HG02642 (cell line): Measurements from ENCODE around the gene CBX7.

Experiments used
- ATAC-seq: cut with Tn5 transposase; IDR thresholded peaks from one replicate; pipeline ENCODE4 v1.9.1; 2021; ENCODE audit warnings: mild to moderate bottlenecking; ENCODE audit not compliant: unreplicated experiment, poor library complexity

Gene CBX7

DNA sequence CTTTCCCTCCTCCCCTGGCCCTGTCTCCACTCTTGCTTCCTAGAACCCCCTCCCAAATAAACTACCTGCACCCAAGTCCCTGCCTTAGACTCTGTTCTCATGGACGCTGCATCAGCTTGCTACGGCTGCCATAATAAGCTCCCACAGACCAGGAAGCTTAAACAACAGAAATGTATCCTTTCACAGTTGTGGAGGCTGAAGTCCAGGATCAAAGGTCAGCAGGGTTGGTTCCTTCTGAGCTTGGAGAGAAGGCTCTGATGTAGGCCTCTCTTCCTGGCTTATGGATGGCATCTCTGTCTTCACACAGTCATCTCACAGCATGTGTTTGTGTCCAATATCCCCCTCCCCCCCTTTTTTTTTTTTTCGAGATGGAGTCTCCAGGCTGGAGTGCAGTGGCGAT is 23.4 kb downstream of the CBX7 start:
- no peak for ATAC-seq

DNA sequence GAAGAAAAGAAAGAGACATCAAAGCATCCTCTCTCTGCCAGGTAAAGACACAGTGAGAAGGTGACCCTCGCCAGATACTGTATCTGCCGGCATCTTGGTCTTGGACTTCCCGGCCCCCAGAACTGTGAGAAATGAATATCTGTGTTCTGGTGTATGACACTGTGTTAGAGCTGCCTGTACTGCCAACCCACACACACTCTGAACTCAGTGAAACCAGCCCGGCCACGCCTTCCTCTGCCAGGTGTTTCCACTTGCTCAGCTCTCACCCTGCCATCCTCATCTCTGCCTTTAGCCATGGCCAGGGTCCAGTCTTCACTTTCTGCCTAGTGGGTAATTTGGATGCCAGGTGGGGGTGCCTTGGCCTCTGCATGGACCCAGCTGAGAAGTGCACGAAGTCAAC is 24.0 kb downstream of the CBX7 start:
- no peak for ATAC-seq

DNA sequence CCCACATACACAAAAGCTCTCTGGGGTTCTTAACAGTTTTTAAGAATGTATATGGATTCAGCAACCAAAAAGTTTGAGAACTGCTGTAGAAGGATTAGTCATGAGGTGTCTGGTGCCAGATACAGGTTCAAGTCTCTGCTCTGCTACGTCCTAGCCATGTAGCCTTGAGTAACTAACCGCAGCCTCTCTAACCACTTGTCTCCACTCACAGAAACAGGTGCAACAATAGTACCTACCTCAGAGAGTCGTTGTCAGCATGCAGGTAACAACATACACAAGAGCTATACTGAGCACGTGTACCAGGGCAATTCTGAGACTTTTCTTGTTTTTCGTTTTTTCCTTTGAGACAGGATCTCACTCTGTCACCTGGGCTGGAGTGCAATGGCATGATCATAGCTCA is 26.9 kb downstream of the CBX7 start:
- ATAC-seq, result no peak

DNA sequence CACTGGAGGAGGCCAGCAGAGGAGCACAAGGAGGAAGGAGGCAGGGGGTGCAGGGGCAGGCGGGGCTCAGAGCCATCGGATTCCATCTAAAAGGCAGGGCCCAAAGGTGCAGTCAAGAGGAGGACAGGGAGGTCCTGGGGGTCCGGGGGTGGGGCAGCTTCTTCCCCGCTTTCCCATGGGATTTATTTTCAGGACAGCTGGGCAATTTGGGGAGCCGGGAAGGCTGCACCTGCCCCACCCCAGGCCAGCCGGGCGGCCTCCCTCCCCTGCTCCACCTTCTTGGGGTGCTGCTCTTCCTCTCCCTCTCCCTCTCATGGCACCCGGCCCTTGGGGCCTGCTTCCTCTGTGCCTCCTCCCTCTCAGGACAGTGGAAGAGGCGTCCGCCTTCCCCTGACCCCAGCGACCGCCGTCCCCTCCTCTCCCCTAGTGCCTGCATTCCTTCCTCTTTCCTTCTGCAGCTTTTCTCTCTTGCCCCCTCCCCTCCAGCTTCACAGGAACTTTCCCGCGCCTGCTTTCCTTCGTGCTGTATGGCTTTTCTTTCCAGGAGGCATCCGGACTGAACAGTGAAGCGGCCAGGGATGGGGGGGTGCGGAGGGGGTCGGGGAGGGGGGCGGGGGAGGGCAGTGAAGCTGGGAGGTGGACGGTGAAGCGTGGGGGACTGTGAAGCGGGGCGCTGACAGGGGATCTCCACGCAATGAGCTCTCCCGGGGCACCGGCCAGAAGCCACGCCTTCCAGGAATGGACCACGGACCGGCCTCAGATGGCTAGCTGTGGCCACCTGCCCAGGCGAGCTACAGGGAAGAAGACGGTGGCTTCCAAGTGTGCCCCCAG is 28.5 kb downstream of the CBX7 start:
- ATAC-seq, result no peak

DNA sequence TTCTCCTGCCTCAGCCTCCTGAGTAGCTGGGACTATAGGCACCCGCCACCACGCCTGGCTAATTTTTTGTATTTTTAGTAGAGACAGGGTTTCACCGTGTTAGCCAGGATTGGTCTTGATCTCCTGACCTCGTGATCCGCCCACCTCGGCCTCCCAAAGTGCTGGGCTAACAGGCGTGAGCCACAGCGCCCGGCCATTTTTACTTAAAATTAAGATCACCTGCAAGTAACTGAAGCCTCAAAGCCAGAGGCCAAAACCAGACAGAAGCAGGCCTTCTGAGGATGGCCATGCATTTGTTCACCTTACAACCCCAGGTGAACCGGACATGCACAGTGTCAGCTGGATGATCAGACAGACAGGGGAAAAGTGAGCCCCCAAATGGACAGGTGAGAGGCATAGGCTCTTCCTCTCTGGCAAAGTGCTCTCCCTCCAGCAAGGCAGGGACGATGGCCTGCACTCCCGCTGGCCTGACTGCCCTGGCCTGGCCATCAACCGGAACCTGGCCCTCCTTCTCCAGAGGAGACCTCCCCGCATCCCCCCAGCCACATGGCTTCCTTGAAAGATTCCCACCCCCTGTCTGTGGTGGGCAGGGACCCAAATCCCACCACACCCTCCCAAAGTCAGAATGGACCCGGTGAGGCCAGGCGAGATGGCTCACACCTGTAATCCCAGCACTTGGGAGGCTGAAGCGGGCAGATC is 29.6 kb downstream of the CBX7 start:
- ATAC-seq, result no peak

DNA sequence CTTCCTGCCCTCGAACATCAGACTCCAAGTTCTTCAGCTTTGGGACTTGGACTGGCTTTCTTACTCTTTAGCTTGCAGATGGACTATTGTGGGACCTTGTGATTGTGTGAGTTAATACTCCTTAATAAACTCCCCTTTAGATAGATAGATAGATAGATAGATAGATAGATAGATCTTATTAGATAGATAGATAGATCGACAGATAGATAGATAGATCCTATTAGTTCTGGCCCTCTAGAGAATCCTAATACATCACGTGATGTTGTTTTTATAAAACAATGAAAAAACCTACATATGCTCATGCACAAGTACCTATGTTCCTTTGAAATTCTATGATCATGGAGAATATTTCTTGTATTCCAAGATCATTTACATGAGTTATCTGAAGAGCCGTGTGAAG is 31.5 kb downstream of the CBX7 start:
- ATAC-seq, result no peak

DNA sequence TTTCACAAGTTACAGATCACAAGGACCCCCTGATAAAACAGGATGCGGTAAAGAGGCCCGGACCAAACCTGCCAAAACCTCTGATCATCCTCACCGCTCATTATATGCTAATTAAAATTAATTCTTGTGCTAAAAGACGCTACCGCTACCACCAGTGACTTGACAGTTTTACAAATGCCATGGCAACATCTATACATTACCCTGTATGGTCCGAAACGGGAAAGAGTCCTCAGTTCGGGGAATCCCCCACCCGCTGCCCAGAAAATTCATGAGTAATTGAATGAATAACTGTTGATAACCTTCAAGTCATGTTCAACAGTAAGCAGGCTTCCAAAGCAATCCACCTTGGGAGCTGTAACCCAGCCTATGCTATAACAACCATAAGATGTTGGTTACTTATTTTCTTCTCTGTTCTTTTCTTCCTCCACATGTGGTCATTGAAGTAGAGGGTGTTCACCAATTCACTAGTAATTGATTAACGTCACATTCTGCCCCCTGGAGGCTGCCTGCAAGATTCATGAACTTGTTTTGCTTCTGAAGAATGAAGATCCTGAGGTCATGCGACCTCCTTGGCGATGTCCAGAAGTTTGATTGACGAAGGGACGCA is 34.8 kb downstream of the CBX7 start:
- peak; percentile 40 for ATAC-seq

DNA sequence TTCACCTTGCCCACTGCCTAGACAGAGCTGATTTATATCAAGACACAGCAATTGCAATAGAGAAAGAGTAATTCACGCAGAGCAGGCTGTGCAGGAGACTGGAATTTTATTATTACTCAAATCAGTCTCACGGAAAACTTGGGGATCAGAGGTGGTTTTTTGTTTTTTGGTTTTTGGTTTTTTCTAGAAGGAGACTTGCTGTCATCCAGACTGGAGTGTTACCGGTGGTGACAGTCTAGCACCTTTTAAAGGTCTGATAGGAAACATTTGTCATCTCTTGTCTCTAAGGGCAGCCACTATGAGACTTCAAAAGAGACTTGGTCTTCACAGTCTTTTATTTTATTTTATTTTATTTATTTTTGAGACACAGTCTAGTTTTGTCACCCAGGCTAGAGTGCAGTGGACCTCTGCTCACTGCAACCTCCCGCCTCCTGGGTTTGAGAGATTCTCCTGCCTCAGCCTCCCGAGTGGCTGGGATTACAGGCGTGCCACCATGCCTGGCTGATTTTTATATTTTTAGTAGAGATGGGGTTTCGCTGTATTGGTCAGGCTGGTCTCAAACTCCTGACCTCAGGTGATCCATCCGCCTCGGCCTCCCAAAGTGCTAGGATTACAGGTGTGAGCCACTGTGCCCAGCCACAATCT is 36.4 kb downstream of the CBX7 start:
- ATAC-seq, result no peak

DNA sequence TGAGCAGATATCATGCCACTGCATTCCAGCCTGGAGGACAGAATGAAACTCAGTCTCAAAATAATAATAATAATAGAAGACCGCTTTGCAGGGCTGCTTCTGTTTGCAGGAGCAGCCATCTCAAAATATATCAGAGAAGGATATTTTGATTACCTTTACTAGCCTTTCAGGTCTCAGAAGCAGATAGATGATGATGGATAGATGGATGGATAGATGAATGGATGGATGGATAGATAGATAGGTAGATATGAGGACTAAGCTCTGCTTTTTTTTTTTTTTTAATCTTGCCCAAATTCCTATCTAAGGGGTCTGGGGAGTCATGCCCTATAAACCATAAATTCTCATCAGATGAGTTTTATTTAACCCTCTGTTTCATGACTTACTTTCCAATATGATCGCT is 36.9 kb downstream of the CBX7 start:
- ATAC-seq, result no peak

DNA sequence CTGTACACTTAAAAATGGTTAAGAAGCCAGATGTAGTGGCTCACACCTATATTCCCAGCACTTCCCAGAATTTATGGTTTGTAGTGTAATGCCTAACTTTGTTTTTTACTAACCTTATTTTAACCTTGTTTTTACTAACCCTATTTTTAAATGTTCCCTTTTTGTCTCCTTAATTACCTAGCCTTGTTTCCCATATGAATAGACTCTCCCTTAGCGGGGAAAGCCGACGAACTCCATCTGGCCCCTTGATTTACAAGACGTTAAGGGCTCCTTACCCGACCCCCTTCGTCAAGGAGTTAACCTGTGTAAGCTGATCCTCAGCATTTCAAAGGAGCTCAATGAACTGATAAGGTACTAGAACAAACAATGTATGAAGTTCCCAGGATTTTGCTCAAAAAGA is 38.4 kb downstream of the CBX7 start:
- no peak for ATAC-seq

DNA sequence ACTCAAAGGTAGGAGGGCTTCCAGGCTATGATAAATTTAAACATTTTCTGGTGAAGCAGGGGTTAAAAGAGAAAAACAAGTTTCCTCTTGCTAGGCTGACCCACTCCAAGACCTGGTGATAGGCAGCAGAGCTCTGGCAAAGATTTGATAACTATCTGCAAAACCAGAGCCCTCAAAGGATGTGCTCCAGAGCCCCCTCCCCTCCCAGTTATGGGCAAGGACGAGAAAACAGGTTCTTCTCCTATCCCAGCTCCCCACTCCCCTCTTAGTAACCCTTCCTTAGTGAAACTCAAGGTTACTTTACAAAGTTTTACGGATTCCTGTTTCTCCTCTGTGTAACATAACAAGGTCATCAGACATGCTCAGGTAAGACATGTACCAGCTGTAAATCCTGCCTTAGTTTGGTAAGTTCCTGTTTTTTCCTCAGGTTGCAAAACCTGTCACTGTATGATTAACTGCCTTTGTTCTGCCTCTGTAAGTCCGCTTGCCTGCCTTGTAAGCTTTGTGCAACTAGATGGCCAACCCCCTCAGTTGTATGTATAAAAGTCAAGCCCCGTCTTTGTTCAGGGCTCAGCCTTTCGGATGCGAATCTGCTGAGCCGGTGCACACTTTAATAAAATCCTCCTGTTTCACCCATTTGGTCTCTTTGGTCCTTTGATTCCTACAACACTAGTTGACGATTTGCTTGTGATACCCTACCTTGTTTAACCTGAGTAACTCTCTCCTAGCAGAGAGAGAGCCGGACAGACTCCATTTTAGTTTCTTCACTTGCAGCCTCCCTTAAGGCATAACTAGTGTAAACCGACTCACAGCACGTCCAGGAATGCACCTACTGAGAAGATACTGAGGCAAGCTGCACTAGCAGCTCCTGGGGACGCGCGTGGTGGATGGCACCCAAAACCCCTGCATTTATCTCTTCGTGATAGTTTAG is 41.6 kb downstream of the CBX7 start:
- no peak for ATAC-seq

DNA sequence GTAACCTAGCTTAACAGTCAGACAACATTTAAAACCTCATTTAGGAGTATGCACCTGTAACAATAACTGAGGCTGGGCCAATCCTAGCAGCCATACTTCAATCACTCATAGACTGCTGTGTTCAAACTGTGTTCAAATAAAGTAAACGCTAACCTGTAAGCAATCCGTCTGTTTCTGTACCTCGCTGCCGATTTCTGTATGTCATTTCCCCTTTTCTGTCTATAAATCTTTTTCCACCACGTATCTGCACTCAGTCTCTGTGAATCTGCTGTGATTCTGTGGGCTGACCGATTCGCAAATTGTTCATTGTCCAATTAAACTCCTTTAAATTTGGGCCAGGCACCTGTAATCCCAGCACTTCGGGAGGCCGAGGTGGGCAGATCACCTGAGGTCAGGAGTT is 43.1 kb downstream of the CBX7 start:
- no peak for ATAC-seq

DNA sequence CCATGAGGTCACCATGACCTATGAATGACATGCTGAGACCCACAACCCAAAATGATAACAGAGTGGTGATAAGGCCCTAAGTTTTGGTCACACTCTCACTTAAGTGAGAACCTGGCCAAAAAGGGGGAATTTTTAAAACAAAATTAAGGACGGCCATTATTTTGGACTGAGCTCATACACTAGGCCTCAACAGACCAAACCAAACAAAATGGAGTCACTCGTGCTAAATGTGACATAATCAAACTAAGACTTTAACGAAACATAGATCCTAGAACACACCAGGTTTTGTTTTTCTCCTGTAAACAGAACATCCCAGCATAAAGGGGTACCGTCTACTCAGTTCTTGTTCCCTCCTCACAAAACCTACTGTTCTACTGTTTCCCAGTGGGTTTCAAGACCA is 44.0 kb downstream of the CBX7 start:
- no peak for ATAC-seq

DNA sequence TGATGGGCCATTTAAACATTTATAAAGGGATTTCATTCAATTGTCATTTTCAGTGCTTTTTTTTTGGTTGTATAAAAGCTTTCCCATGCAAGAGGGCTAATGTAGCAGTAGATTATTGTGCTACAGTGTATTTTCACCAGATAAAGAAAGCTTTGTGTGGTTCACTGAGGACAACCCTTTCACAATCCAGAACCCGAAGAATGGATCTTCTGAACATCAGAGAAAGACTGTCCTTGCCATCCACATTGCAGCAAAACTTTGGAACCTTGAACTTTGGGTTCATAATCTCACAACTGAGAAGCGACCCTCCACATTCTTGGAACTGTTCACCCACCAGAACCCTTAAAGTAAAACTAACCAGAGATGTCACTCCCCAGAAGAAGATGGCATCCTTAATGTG is 46.2 kb downstream of the CBX7 start:
- no peak for ATAC-seq

DNA sequence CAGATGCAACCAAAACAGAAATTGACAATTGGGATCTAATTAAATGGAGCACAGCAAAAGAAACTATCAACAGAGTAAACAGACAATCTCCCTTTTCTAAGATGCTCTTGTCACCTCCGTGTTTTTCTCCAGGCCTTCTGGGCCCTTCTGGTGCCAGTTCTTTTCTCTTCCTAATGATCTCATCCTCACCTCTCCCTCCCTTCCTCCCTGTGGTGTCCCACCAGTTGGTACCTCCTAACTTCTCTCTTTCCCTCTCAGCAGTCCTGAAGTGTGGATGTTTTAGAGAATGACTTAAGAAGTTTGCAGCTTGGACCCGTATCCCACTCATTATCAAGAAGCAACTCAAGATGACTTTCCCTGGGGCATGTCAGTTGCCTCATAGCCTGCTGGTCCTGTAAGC is 49.0 kb downstream of the CBX7 start:
- no peak for ATAC-seq

DNA sequence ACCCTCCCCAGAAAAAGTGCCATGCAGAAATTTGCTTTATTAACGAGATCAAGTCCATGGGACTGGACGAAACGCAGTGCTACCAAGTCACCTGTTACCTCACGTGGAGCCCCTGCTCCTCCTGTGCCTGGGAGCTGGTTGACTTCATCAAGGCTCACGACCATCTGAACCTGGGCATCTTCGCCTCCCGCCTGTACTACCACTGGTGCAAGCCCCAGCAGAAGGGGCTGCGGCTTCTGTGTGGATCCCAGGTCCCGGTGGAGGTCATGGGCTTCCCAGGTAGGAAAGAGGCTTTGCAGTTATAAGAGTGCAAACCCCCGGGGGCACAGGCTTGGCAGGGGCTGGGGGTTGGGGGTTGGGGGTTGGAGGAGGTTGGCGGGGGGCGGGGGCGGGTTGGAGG is 51.3 kb downstream of the CBX7 start:
- ATAC-seq, result no peak

DNA sequence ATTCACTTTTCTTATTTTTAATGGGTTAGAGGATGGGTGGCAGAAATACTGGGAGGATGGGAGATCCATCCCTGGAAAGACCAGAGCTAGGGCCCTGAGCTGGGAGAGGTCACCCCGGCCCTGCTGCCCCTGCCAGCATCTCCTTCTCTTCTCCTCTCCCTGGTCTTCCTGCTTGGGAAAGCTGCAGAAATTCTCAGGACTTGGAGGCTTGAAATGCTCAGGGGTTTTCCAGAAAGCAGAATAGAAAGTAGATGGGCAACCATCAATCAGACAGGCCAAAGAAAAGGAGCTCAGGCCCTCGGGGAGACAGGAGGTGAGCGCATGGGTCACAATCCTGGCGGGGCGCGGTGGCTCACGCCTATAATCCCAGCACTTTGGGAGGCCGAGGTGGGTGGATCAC is 53.9 kb downstream of the CBX7 start:
- no peak for ATAC-seq

DNA sequence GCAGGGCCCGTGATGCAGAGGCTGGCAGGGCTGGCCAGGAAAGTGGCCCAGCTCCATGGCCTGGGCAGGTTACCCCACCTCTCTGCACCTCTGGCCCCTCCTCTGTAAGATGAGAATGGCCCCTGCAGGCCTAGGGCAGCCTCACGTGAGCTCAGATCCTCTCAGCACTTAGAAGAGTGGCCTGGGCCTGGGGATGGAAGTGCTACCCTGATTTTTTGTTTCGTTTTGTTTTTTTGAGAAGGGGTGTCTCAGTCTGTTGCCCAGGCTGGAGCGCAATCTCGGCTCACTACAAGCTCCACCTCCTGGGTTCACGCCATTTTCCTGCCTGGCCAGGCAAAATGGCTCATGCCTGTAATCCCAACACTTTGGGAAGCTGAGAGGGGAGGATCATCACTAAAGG is 54.5 kb downstream of the CBX7 start:
- no peak for ATAC-seq

DNA sequence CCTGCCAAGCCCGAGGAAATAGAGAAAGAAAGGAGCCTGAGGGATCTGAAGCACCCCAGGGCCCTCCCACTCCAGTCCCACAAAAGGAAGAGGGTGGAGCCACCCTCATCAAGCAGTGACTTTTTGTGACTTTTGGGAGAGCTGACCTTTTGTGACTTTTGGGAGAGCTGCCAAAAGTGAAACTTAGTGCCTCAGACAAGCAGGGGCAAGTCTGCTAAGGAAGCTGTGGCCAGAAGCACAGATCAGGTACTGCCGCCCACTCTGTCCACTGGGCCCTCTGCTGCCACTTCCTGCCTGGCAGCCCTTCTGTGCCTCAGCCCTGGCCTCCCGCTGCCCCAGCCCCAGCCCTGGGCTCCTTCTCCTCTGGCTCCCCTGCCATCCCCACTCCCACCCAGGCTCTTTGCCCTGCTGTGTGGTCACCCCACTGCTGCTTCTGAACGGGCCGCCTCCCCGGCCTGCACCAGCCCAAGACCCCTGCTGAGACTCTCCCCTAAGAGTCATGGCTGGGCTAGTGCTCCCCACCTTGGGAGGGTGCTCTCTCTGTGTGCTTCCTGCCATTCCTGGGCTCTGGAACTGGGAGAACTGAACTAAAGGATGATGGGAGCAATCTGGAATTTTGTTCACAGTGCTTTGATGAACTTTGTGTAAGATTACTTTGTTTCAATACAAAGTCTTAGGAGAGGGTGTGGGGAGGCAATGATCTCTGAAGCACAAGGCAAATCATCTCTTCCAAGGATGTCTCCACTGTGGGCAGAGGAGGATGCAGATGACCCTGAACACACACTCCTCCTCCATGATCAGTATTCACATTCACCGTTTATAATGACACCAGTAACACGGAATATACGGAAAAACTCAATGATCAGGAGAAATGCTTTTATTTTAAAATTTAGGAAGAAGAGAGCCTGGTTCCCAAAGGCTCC is 55.1 kb downstream of the CBX7 start, which contains the start of gene APOBEC3H:
Gene APOBEC3H (plus strand): TSS at position 147 of the 923 bp plus-strand sequence. CDS start 3,035 bp downstream, outside the sequence.
- ATAC-seq, result no peak
